Lung (tissue), 12 donors: Measurements from ENCODE around the gene ANKRD11. TPM values are rescaled to one million over a fixed set of nuclear protein-coding genes. Genes with fewer than 3 reads are reported as not detected.

Experiments
- ATAC-seq: fragments of 200-7000 bp; cut with Tn5 transposase; one replicate; pipeline ENCODE4 v1.9.1; 2020; ENCODE audit warnings: moderate number of reproducible peaks; ENCODE audit not compliant: insufficient read depth, low FRiP score
- DNase-seq, 3 donors: peaks; one replicate each; pipeline ENCODE4 v3.0.0-alpha.2; 2013 to 2017
- H3K27ac ChIP-seq, 2 donors: one replicate each; pipeline ENCODE4 v1.5.1; 2013; ENCODE audit warnings: mild to moderate bottlenecking in 2 of 2, moderate library complexity in 2 of 2, control low read depth in 1 of 2, inconsistent platforms in 1 of 2, low read depth in 1 of 2, low read length in 1 of 2
- H3K27me3 ChIP-seq, 3 donors: one replicate each; pipeline ENCODE4 v1.5.1; 2013; ENCODE audit warnings: low read length in 2 of 3; ENCODE audit not compliant: control insufficient read depth in 3 of 3, insufficient read depth in 3 of 3
- H3K36me3 ChIP-seq, 4 donors: one replicate each; pipeline ENCODE4 v1.5.1; 2013; ENCODE audit warnings: low read length in 4 of 4, mild to moderate bottlenecking in 1 of 4, moderate library complexity in 1 of 4; ENCODE audit not compliant: control insufficient read depth in 4 of 4, insufficient read depth in 4 of 4
- H3K4me1 ChIP-seq, 5 donors: one replicate each; pipeline ENCODE4 v1.5.1; 2013; ENCODE audit warnings: low read length in 5 of 5, mild to moderate bottlenecking in 2 of 5, moderate library complexity in 1 of 5; ENCODE audit not compliant: control insufficient read depth in 5 of 5, insufficient read depth in 5 of 5
- H3K4me3 ChIP-seq: one replicate; pipeline ENCODE4 v1.5.1; 2013; ENCODE audit warnings: mild to moderate bottlenecking, control low read depth, moderate library complexity
- H3K9ac ChIP-seq, 2 donors: one replicate each; pipeline ENCODE4 v1.5.1; 2013; ENCODE audit warnings: low read length in 2 of 2, control low read depth in 1 of 2; ENCODE audit not compliant: insufficient read depth in 1 of 2
- H3K9me3 ChIP-seq, 4 donors: one replicate each; pipeline ENCODE4 v1.5.1; 2013; ENCODE audit warnings: low read length in 3 of 4, mild to moderate bottlenecking in 1 of 4, moderate library complexity in 1 of 4; ENCODE audit not compliant: control insufficient read depth in 4 of 4, insufficient read depth in 3 of 4
- WGBS, 2 donors: extraction: QIAGEN DNeasy Blood & Tissue Kit; methylation state at CpG; one replicate each; pipeline ENCODE4 v1.1.7; 2013; 5-methylcytosine and 5-hydroxymethylcytosine counted together
- polyA plus RNA-seq, 2 donors: library from polyadenylated mRNA; stranded (reverse); fragments of 200-250 nt; gene quantifications; one replicate each; pipeline ENCODE4 v1.2.1, GENCODE V29; 2013
- total RNA-seq, 2 donors: library from RNA; depleted of rRNA in 1 of 2; stranded (reverse); fragments of >200 nt in 1 of 2; gene quantifications; one replicate each; pipeline ENCODE4 v1.2.1, GENCODE V29; 2014 to 2021
- TF ChIP-seq, protein P1 (sequence below): IDR thresholded peaks from 2 replicates; pipeline ENCODE4 v1.5.1; 2012; ENCODE audit warnings: mild to moderate bottlenecking; ENCODE audit errors: control extremely low read depth, extremely low read depth
- donor health status: control.
- donor health status: control.
- donor health status: Bipolar disorder and iron deficiency.
- donor health status: healthy.
- donor health status: DM: yes; HTN: yes; CAD: no.

ANKRD11 gene
- total and polyA plus RNA-seq, 4 donors = 58.5 to 162 (median 89.5) TPM

DNA sequence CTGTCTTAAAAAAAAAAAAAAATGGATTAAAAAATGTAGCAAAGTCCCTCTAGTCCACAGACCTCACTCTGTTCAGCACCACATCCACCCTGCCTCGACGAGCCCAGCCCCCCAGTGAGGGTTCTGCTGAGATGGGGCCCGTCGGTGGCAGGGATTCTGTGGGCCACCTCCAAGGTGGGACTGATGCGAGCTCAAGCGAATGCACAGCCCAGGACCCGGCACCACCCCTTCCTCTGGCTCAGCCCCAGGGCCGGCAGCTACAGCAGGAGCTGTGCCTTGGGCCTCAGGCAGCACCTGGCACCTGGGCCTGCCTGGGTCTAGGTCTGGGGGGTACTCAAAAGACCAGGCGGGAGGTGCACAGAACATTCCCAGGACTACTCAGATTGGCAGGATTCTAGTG lies 213.3 kb downstream of the ANKRD11 start:
- Histone ChIP-seq H3K27ac (no peak overlapping the region), H3K9me3 (no peaks in the 10 kb centered on the region), H3K27me3 (no peaks in the 10 kb centered on the region), H3K4me3 (no peak overlapping the region), H3K36me3 (peaks cover 6 to 78% (median 26%) of the 10 kb centered on the region in 4 donors), H3K9ac (no peak overlapping the region), H3K4me1 (no peaks in the 10 kb centered on the region)
- WGBS, 2 donors = 91 to 92% methylated on average over 9 of the region's 9 CpGs
- no peak for ATAC-seq
- no peak for DNase-seq
- TF ChIP-seq, protein P1, sequence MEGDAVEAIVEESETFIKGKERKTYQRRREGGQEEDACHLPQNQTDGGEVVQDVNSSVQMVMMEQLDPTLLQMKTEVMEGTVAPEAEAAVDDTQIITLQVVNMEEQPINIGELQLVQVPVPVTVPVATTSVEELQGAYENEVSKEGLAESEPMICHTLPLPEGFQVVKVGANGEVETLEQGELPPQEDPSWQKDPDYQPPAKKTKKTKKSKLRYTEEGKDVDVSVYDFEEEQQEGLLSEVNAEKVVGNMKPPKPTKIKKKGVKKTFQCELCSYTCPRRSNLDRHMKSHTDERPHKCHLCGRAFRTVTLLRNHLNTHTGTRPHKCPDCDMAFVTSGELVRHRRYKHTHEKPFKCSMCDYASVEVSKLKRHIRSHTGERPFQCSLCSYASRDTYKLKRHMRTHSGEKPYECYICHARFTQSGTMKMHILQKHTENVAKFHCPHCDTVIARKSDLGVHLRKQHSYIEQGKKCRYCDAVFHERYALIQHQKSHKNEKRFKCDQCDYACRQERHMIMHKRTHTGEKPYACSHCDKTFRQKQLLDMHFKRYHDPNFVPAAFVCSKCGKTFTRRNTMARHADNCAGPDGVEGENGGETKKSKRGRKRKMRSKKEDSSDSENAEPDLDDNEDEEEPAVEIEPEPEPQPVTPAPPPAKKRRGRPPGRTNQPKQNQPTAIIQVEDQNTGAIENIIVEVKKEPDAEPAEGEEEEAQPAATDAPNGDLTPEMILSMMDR = no peak

DNA sequence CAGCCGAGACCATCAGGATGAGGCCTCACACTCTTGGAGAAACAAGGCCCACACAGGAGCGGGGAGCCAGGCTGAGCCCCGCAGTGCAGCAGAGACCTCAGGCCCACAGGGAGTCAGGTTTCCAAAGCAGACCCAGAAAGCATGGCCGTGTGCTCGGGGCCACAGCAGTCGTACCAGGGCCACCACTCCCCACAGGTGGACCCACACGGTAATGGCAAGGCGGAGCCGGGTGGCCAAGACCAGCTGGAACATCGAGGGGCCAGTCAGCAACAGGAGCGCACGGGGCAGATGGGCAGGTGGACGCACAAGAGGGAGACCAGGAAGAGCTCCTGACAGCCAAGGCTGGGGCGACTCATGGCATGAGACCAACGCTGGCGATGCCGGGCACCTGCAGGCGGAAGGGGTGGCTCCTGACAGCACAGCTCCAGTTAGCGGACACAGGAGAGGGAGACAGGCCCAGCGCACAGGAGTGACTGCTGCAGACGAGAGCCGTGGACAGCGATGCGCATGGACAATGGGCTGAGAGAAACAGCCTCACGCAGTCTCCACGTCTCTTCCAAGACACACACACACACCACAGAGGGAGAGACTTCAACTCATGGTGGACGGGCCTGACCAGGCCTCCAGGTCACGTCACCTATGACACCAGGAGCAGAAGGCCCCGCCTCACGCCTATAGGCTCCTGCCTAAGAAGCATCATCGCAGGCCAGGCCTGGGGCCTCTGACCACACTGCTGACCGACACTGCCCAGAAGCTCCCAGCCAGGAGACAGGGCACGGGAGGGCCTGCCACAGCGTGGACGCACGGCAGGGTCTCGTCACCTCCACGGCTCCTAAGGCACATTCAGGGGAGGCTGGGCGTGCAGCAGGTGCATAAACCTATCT lies 214.3 kb downstream of the ANKRD11 start:
- 95 to 96% methylated on average over 39 of the region's 39 CpGs for WGBS, 2 donors
- Histone ChIP-seq H3K27ac (no peak overlapping the region), H3K9ac (no peak overlapping the region), H3K27me3 (no peaks in the 10 kb centered on the region), H3K36me3 (peaks cover 10 to 74% (median 23%) of the 10 kb centered on the region in 4 donors), H3K4me3 (no peak overlapping the region), H3K9me3 (no peaks in the 10 kb centered on the region), H3K4me1 (no peaks in the 10 kb centered on the region)
- no peak for ATAC-seq
- TF ChIP-seq, protein P1 = no peak
- DNase-seq = no peak

DNA sequence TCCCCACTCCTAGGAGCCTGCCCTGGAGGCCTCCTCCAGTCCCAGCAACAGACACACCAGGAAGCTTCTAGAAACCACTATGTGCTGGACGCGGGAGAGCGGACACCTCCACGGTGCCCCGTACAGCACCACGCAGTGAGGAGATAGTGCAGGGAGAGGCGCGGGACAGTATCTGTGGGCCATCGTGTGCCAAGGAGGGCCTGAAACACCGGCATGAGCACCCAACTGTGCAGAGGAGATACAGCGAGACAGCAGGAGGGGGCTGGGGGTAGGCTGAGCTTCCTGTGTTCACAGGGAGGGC lies 215.1 kb downstream of the ANKRD11 start:
- ATAC-seq = no peak
- Histone ChIP-seq H3K27ac (no peak overlapping the region), H3K9ac (no peak overlapping the region), H3K36me3 (peaks cover 7 to 73% (median 23%) of the 10 kb centered on the region in 4 donors), H3K4me1 (no peaks in the 10 kb centered on the region), H3K4me3 (no peak overlapping the region), H3K27me3 (no peaks in the 10 kb centered on the region), H3K9me3 (no peaks in the 10 kb centered on the region)
- whole genome bisulfite sequencing, 2 donors = 94 to 95% methylated on average over 11 of the region's 11 CpGs
- no peak for DNase-seq
- TF ChIP-seq, protein P1 = no peak
